GM10248 (cell line): Measurements from ENCODE around the gene UFD1.
"Not testable (repeated sequence)": the region's sequence is repeated elsewhere in the genome, so short reads cannot be mapped to it uniquely, and the experiment has no call there.

Experiments
- CTCF ChIA-PET: fragments of 300-600 bp; sonication (Branson Sonifier 250); formaldehyde crosslinking; extraction: SDS; loops from one replicate; lab custom pipeline; 2021; ENCODE audit warnings: antibody characterized with exemption; lab: Yijun Ruan, JAX
- POLR2A ChIA-PET: fragments of 350-650 bp; sonication (Branson Sonifier 250); formaldehyde crosslinking; extraction: SDS; loops from one replicate; lab custom pipeline; 2020; ENCODE audit warnings: antibody characterized with exemption; lab: Yijun Ruan, JAX
- DNase-seq: peaks from one replicate; pipeline ENCODE4 v3.0.0; 2012; ENCODE audit errors: extremely low spot score
- CTCF ChIP-seq: IDR thresholded peaks from 2 replicates; pipeline ENCODE4 v1.5.1; 2012; ENCODE audit warnings: mild to moderate bottlenecking, low read depth; ENCODE audit errors: extremely low read depth, missing control alignments, control extremely low read depth

The UFD1 gene

DNA sequence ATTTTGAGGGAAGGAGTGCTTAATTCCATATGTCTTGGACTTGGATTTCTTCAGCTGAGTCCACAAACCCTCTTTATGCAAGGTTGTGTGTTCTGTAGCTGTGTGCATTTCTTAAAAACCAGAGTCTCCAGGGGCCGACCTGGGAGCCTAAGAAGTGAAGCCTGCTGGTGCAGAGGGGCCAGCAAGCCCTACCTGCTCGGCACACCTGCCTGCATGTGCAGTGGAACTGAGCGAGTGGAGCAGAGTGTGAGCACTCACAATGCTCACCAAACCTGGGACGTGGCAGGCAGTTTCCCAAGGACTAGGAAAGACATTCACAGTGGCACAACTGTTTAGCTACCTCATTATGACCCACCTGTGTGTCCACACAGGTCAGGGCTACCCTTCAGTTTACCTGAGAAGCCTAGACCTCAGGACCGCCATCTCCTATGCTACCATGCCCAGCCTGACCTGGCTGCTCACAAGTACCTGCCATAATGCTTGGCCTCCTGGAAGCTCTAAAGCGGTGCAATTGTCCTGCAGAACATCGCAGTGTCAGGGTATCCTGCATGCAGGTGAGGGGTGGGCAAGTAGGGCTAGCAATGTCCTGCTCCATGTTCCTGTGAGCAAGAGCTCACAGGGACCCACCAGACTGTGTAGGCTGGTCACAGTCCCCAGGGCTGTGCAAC, 35.3 kb downstream of the UFD1 start:
- DNase-seq, result no peak
- TF ChIP-seq CTCF, result no peak
- CTCF ChIA-PET, result interaction anchor here (1.1 kb wide), 1 partner anchor 10 kb away, joined by 3 read pairs; no protein-coding TSS in a partner anchor
- POLR2A ChIA-PET, result interaction anchor here (1.1 kb wide), 1 partner anchor 12 kb away, joined by 5 read pairs; the partner anchor contains the start of gene HIRA

- no peak for DNase-seq
- CTCF ChIA-PET, result no interaction called here
- TF ChIP-seq CTCF, result no peak
- POLR2A ChIA-PET, result no interaction called here
Observed at GRCh38 chr22:19442166-19442565, 36.8 kb downstream of the UFD1 start.

- CTCF ChIA-PET, result no interaction called here
- no peak for TF ChIP-seq CTCF
- POLR2A ChIA-PET, result no interaction called here
- DNase-seq, result no peak
Observed at GRCh38 chr22:19440411-19441195, 38.4 kb downstream of the UFD1 start.

GRCh38 chr22:19438298-19438697, 40.7 kb downstream of the UFD1 start:
- CTCF ChIA-PET, result no interaction called here
- no peak for DNase-seq
- TF ChIP-seq CTCF, result no peak
- POLR2A ChIA-PET, result no interaction called here

- POLR2A ChIA-PET, DNase-seq: not testable (repeated sequence)
- CTCF ChIA-PET, result interaction anchor here (1.1 kb wide), 1 partner anchor 15 kb away, joined by 3 read pairs; no protein-coding TSS in a partner anchor
Observed at GRCh38 chr22:19436444-19437161, 42.4 kb downstream of the UFD1 start.

GRCh38 chr22:19434829-19435580, 44.0 kb downstream of the UFD1 start:
- no peak for DNase-seq
- ChIA-PET CTCF (interaction anchor here (2.4 kb wide), 1 partner anchor 12 kb away, joined by 10 read pairs; the partner anchor contains the start of gene C22orf39), POLR2A (no interaction called here)
- TF ChIP-seq CTCF, result no peak
